ENCODE data around the gene HLCS. TPM values are rescaled to one million over a fixed set of nuclear protein-coding genes. Genes with fewer than 3 reads are reported as not detected.

HLCS gene
- total and polyA plus RNA-seq, 2 experiments from 2014 or later = 12.4 to 20.1 TPM

DNA sequence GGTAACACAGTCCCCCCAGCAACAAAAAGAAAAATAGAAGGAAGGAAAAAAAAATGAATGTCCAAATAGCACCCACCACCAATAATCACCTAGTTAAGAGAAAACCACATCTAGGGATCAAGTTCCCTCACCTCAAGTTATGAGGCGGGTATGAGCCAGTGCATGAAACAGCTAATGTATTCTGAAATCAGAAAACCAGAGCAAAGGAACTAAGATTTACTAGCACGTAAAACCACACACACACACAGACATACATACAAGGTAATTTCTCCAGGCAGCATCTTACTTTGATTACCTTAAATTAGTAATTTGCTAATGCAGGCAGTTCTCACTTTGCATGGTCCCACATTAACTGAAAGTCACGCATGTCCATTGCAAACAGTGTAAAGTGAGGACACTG is 109.8 kb downstream of the HLCS start:
- no peaks in the 10 kb centered on the region for H3K27me3 ChIP-seq
- no peak overlapping the region for H3K4me3 ChIP-seq
- no peak overlapping the region for H3K27ac ChIP-seq
- H3K4me1 ChIP-seq (ENCODE audit: low read depth) = no peaks in the 10 kb centered on the region
- TF ChIP-seq, protein P1, sequence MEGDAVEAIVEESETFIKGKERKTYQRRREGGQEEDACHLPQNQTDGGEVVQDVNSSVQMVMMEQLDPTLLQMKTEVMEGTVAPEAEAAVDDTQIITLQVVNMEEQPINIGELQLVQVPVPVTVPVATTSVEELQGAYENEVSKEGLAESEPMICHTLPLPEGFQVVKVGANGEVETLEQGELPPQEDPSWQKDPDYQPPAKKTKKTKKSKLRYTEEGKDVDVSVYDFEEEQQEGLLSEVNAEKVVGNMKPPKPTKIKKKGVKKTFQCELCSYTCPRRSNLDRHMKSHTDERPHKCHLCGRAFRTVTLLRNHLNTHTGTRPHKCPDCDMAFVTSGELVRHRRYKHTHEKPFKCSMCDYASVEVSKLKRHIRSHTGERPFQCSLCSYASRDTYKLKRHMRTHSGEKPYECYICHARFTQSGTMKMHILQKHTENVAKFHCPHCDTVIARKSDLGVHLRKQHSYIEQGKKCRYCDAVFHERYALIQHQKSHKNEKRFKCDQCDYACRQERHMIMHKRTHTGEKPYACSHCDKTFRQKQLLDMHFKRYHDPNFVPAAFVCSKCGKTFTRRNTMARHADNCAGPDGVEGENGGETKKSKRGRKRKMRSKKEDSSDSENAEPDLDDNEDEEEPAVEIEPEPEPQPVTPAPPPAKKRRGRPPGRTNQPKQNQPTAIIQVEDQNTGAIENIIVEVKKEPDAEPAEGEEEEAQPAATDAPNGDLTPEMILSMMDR (IDR thresholded peaks at IDR 0.05; ENCODE audit: low read depth, low read length) = no peak
- DNase-seq (ENCODE audit: low read depth in 1 of 2, low spot score in 1 of 2) = no peak
- no peaks in the 10 kb centered on the region for H3K36me3 ChIP-seq
- no peaks in the 10 kb centered on the region for H3K9me3 ChIP-seq (ENCODE audit: low read depth)

DNA sequence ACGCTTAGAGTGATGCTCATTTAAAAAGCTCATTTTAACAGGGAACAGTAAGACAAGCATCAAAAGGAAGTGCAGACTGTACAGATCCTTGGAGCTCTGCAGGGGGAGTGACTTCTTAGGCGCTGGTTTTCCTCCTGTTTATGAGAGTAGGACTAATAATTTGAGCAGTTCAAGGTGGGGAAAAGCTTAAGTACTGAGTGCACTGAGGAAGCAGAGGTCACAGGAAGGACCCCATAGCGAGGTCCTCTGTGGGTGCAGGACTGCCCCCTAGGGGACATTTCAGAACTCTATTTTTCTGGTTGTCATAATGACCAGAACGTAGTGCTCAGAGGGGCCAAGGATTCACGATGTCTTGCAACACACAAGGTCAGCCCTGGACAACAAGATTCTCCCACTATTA is 112.1 kb downstream of the HLCS start:
- no peaks in the 10 kb centered on the region for H3K27me3 ChIP-seq
- H3K4me1 ChIP-seq (ENCODE audit: low read depth) = no peaks in the 10 kb centered on the region
- H3K4me3 ChIP-seq = no peak overlapping the region
- peak; percentile 64 to 79 for DNase-seq (ENCODE audit: low read depth in 1 of 2, low spot score in 1 of 2)
- TF ChIP-seq, protein P1 (IDR thresholded peaks at IDR 0.05; ENCODE audit: low read depth, low read length) = peak; percentile 65
- no peaks in the 10 kb centered on the region for H3K9me3 ChIP-seq (ENCODE audit: low read depth)
- no peak overlapping the region for H3K27ac ChIP-seq
- no peaks in the 10 kb centered on the region for H3K36me3 ChIP-seq

DNA sequence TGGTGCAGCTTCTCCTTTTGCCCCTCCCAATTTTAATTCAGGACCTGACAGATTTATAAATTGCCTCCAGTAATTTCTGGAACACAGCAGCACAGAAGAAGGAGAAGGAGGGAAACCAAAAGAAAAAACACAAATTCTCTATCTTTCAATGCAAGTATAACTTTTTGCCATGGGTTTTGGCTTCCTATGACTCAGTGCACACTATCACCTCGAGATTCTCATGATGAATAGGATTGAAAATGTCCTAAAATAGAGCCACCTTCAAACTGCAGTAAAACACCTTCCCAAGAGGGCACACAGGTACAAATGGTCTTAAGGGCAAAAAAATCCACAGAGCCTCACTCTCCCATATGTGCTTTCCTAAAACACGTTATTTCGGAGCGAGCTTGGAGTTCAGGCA is 113.6 kb downstream of the HLCS start:
- no peaks in the 10 kb centered on the region for H3K36me3 ChIP-seq
- TF ChIP-seq, protein P1 (IDR thresholded peaks at IDR 0.05; ENCODE audit: low read depth, low read length) = no peak
- no peaks in the 10 kb centered on the region for H3K4me1 ChIP-seq (ENCODE audit: low read depth)
- H3K9me3 ChIP-seq (ENCODE audit: low read depth) = no peaks in the 10 kb centered on the region
- no peak overlapping the region for H3K4me3 ChIP-seq
- no peak overlapping the region for H3K27ac ChIP-seq
- H3K27me3 ChIP-seq = no peaks in the 10 kb centered on the region
- no peak for DNase-seq (ENCODE audit: low read depth in 1 of 2, low spot score in 1 of 2)

GRCh38 chr21:36852293-36852692 is 114.2 kb downstream of the HLCS start:
- no peak for DNase-seq (ENCODE audit: low read depth in 1 of 2, low spot score in 1 of 2)
- no peaks in the 10 kb centered on the region for H3K36me3 ChIP-seq
- H3K27me3 ChIP-seq = no peaks in the 10 kb centered on the region
- no peak overlapping the region for H3K27ac ChIP-seq
- TF ChIP-seq, protein P1 (IDR thresholded peaks at IDR 0.05; ENCODE audit: low read depth, low read length) = no peak
- no peaks in the 10 kb centered on the region for H3K9me3 ChIP-seq (ENCODE audit: low read depth)
- no peak overlapping the region for H3K4me3 ChIP-seq
- no peaks in the 10 kb centered on the region for H3K4me1 ChIP-seq (ENCODE audit: low read depth)

- Histone ChIP-seq H3K9me3 (ENCODE audit: low read depth) (no peaks in the 10 kb centered on the region), H3K4me1 (ENCODE audit: low read depth) (no peaks in the 10 kb centered on the region), H3K4me3 (no peak overlapping the region), H3K36me3 (no peaks in the 10 kb centered on the region), H3K27ac (no peak overlapping the region), H3K27me3 (no peaks in the 10 kb centered on the region)
- TF ChIP-seq, protein P1 (IDR thresholded peaks at IDR 0.05; ENCODE audit: low read depth, low read length) = no peak
- no peak for DNase-seq (ENCODE audit: low read depth in 1 of 2, low spot score in 1 of 2)
These were observed 115.3 kb downstream of the HLCS start for GRCh38 chr21:36851121-36851520.

- Histone ChIP-seq H3K27me3 (no peaks in the 10 kb centered on the region), H3K36me3 (no peaks in the 10 kb centered on the region), H3K9me3 (ENCODE audit: low read depth) (no peaks in the 10 kb centered on the region), H3K4me3 (no peak overlapping the region), H3K27ac (no peak overlapping the region), H3K4me1 (ENCODE audit: low read depth) (no peaks in the 10 kb centered on the region)
- DNase-seq (ENCODE audit: low read depth in 1 of 2, low spot score in 1 of 2) = no peak
- TF ChIP-seq, protein P1 (IDR thresholded peaks at IDR 0.05; ENCODE audit: low read depth, low read length) = no peak
These were observed 116.1 kb downstream of the HLCS start for GRCh38 chr21:36850372-36850771.
